Activated CD4-positive, alpha-beta T cell treated with anti-CD3 and anti-CD28 coated beads for 24 hours (primary cell): ENCODE data around the gene ADGRF1.

Experiments
- DNase-seq, 2 donors: peaks; one replicate each; pipeline ENCODE4 v3.0.0-alpha.2; 2020; ENCODE audit warnings: low read depth in 2 of 2

Gene ADGRF1

GRCh38 chr6:46979206-46979605 is 62.9 kb downstream of the ADGRF1 start:
- DNase-seq, result no peak

GRCh38 chr6:46974786-46975185 is 67.3 kb downstream of the ADGRF1 start:
- DNase-seq, result no peak

- DNase-seq, result no peak
These were observed 69.1 kb downstream of the ADGRF1 start for GRCh38 chr6:46973029-46973428.

DNA sequence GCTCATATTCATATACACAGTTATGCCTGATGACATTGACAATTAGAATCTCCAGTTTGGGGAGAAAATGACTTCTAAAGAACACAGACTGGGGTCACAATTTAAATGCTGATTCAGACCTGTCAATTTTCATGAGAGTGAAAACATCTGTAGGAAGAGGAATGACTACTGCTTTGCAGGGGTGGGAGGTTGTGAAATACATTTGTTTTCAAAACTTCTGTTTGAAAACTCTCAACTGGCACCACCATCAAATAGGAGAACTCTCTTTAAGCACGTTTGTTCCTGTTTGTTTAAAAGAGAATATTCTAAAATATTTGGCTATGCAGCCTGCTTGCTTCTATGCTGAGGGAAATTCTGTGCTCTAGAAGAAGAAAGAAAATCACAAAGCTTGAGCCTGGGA is 69.6 kb downstream of the ADGRF1 start:
- no peak for DNase-seq

- DNase-seq, result no peak
These were observed 72.9 kb downstream of the ADGRF1 start for GRCh38 chr6:46969206-46969605.

GRCh38 chr6:46967826-46968349 is 74.2 kb downstream of the ADGRF1 start:
- DNase-seq, result no peak

- no peak for DNase-seq
These were observed 77.2 kb downstream of the ADGRF1 start for GRCh38 chr6:46964716-46965519.

GRCh38 chr6:46963626-46964025 is 78.5 kb downstream of the ADGRF1 start:
- no peak for DNase-seq

- no peak for DNase-seq
These were observed 79.1 kb downstream of the ADGRF1 start for GRCh38 chr6:46963039-46963438.

GRCh38 chr6:46961711-46962110 is 80.4 kb downstream of the ADGRF1 start:
- no peak for DNase-seq

DNA sequence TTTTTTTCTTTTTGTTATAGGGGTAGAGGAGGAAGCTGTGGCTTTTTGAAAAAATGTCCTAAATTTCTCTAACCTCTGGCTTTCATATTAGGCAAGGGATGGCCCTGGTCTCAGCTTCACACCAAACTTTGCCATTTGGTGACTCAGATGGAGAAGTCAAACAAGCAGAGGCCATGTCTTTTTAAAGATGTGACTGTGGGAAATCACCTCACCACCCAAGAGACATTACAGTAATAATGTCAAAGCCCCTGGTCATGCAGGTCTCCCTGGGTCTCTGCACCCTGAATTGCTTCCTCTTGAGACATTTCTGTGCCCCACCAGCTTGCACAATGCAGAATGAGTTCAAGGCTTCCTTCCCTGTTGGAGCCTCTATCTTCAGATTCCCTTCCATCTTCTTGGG is 80.9 kb downstream of the ADGRF1 start:
- DNase-seq, result no peak

DNA sequence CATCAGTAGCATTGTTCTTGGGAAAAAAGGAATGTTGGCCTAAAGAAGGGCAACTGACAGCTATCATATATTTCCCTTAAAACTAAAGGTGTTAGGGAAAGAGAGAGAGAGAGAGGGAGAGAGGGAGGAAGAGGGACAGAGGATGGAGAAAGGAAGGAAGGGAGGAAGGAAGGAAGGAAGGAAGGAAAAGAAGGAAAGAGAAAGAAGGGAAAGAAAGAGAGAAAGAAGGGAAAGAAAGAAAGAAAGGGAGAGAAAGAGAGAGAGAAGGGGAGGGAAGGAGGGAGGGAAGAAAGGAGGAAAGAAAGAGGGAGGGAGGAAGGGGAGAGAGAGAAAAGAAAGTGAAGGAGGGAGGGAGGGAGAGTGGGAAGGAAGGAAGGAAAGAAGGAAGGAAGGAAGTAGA is 82.7 kb downstream of the ADGRF1 start:
- no peak for DNase-seq

DNA sequence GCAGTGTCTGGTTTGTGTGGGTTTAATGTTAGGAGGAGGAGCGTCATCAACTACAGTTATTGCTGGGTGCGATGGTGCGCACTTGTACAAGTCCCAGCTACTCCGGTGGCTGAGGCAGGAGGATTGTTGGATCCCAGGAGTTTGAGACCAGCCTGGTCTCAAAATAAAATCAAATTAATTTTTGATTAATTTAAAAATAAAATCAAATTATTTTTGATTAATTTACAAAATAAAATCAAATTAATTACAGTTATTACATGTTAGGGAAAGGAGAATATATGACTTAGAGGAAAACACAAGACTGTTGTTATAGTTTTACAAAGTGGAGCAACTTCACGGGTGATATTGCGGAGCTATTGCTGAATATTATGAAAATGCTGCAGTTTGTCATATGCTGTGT is 85.7 kb downstream of the ADGRF1 start:
- DNase-seq, result no peak

DNA sequence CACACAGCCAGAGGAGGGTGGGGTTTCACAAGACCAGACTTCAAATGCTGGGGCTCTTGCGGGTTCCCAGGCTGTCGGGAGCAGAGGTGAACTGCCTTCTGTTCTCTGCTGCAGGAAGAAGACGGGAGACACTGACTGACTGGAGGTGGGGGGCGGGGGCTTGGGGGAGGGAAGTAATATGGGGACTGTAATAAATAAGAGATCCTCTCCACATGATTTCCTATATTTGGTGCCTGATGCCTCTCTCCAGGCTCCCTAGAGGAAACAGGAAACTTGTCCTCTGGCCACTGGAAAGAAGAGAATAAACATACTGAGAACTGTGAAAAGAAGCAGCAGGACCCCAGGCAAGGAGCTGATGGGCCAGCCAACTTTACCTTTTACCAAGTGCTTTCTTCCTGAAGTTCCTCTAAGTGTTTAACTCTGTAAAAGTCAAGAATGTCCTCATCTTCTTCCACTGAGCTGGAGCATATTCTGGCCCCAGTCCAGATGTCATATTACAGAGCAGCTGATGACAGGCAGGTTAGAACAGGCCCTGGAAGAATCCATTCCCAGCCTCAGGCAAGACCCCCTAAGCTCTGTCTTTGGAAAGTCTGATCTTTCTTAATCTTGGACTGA is 87.2 kb downstream of the ADGRF1 start:
- no peak for DNase-seq

- DNase-seq, result no peak
These were observed 88.2 kb downstream of the ADGRF1 start for GRCh38 chr6:46953921-46954320.

- DNase-seq, result no peak
These were observed 92.4 kb downstream of the ADGRF1 start for GRCh38 chr6:46949632-46950280.

DNA sequence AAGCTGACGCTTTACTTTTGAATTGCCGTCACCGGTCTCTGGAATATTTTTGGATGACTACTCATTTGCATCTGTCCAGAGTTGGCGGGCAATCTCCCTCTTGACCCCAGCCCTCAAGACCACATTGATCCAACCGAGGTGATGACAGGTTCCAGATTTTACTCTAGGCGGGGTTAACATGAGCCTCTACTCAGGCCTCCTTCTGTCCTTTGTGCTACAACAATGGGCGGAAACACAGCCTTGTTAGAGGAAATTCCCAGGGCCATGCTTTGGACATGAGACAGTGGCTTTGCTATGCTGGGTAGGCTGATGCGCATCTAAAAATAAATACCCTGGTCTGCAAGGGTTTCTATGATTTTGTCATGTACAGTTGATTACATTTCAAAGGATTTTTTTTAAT is 93.4 kb downstream of the ADGRF1 start:
- DNase-seq, result no peak
